GM19099 (cell line): ENCODE results near the gene MB.

Experiments used
- POLR2A ChIP-seq: IDR thresholded peaks from 3 replicates; pipeline ENCODE4 v1.6.1; 2011; ENCODE audit warnings: low read depth; ENCODE audit not compliant: insufficient read length; ENCODE audit errors: extremely low read depth

Gene MB

GRCh38 chr22:35645646-35646045, 28.5 kb upstream of the MB start:
- no peak for TF ChIP-seq POLR2A

- no peak for TF ChIP-seq POLR2A
Measured at GRCh38 chr22:35643991-35644390, 26.9 kb upstream of the MB start.

GRCh38 chr22:35642305-35642741, 25.2 kb upstream of the MB start:
- no peak for TF ChIP-seq POLR2A

DNA sequence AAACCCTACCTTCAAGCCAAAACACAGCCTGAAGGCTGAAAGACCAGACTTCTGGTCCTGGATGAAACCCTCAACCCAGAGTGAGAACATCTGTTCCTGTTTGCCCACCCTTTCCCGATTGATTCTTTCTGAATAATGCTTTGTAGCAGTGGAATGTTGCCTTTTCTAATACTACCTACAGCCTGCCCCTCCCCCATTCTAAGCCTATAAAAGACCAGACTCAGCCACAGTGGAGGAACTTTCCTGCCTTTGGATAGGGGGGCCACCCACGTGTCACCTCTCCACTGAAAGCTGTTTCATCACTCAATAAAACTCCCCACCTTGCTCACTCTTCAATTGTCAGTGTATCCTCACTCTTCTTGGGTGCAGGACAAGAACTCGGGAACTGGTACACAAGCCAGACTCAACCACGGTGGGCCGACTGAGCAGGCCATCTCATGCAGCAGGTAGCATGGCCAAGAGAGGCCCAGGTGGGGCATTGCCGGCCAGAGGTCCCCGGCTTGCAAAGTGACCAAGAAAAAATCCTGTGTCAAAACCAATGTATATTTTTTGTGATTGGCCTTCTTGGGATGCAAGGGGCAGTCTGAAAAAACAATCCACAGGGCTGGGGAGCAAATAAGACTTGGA, 24.5 kb upstream of the MB start:
- TF ChIP-seq POLR2A: no peak

DNA sequence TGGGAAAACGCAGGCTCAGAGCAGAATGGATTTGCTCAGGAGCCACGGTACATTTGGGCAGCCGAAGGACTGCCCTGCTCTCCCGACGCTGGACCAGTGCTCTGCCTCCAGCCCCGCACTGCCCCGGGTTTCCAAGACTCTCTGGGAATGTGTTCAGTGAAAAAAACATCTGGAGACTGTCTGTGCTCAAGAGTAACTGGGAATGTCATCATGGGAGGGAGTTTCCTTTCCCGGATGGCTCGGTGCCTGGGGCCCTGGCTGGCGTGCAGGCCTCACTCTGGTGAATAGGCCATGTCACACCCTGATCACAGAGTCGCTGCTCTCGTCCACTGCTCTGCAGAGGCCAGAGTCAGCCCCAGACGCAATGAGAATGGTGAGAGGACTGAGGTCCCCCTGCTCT, 21.3 kb upstream of the MB start:
- TF ChIP-seq POLR2A: no peak

GRCh38 chr22:35638001-35638400, 20.9 kb upstream of the MB start:
- no peak for TF ChIP-seq POLR2A

- no peak for TF ChIP-seq POLR2A
Measured at GRCh38 chr22:35637254-35637653, 20.1 kb upstream of the MB start.

GRCh38 chr22:35634943-35635540, 17.9 kb upstream of the MB start:
- TF ChIP-seq POLR2A: no peak

- no peak for TF ChIP-seq POLR2A
Measured at GRCh38 chr22:35634015-35634414, 16.9 kb upstream of the MB start.

DNA sequence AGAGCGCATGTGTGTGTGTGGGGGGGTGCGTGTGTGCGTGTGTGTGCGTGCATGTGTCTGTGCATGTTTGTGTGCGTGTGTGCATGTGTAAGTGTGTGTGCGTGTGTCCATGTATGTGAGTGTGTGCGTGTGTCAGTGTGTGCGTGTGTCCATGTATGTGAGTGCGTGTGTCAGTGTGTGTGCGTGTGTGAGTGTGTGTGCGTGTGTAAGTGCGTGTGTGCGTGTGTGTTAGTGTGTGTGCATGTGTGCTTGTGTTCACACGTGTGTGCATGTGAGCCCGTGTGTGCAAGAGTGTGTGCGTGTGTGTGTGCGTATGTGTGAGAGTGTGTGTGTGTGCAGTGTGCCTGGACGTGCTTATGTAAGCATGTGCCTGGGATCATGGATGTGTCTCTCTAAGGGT, 16.4 kb upstream of the MB start:
- no peak for TF ChIP-seq POLR2A

GRCh38 chr22:35632935-35633334, 15.8 kb upstream of the MB start:
- no peak for TF ChIP-seq POLR2A

DNA sequence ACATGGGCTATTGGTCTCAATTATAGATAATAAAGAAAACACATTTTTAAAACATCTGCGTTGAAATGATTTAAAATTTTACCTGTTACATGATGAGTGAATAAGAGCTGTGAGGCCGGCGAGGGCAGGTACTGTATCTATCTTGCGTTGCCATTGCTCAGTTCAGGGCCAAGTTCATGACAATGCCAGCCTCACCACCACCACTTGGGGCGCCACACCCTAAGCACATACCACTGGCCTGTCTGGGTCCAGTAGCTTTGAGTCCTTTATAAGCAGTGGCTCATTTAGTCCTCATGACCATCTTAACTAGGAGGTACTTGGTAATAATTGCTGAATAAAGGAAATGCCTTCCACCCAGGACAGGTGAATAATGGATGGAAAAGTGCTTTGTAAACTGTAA, 14.5 kb upstream of the MB start:
- no peak for TF ChIP-seq POLR2A

DNA sequence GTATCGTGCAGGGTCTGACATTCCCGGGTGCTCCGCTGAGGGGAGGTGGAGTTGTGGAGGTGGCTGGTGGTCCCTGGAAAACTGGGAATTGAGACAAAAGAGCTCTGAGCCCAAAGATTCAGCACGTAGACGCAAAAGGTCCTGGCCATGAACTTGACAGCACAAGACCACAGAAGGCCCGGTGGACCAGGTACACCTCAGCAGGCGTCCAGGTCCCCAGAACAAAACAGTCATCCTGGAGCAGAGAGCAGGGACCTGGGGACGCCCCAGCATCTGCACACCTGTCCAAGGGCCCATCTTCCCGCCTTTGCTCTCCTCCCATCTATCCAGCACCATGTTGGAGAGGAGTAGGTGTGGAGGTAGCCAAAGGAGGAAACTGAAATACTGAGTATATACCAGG, 13.8 kb upstream of the MB start:
- TF ChIP-seq POLR2A: no peak

- TF ChIP-seq POLR2A: no peak
Measured at GRCh38 chr22:35630387-35630793, 13.3 kb upstream of the MB start.

DNA sequence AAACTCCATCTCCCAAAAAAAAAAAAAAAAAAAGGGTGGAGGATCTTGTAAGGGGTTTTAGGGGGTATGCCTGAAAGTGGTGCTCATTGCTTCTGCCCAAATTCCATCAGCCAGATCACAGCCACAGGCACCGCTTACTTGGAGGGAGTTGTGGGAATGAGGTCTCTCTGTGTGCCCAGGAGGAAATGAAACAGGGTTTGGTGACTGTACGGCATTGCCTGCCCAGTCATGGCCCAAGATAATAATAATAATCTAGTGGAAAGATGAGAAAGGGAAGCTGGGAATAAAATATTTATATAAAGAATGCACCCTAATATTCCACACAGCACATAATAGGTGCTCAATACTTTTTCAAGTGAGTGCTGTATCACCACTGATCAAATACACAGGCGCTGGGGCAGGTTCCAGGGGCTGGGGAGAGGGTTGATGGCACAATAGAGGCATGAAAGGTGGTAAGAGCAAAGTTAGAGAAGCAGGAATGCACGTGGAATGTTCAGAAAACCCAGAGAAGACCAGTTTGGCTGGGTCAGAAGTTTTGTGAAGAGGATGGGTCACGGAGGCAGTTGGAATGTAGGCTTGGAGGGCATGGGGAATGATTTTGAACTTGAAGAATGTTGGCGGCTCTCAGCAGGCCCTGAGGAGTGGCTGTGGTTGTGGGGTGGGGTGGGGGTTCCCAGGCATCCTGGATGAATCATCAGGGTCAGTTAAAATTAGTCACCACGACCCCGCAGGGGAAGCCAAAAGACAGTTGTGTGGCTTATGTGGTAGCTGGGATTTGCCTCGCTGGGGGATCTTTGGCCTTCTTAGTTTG, 12.5 kb upstream of the MB start:
- no peak for TF ChIP-seq POLR2A

- no peak for TF ChIP-seq POLR2A
Measured at GRCh38 chr22:35628732-35629131, 11.6 kb upstream of the MB start.
